WTC11 (cell line): ENCODE data around the gene MDM1. TPM values are rescaled to one million over a fixed set of nuclear protein-coding genes. Genes with fewer than 3 reads are reported as not detected.

ENCODE experiments used
- ATAC-seq: fragments of 200-7000 bp; cut with Tn5 transposase; 2 replicates; pipeline ENCODE4 v1.10.0; 2021; ENCODE audit warnings: mild to moderate bottlenecking, moderate library complexity
- CTCF ChIA-PET: fragments of 300-600 bp; sonication (Branson Sonifier 250); formaldehyde crosslinking; loops from one replicate; lab custom pipeline; 2021; ENCODE audit warnings: antibody characterized with exemption; lab: Charles Lee
- POLR2A ChIA-PET: fragments of 350-600 bp; sonication (Branson Sonifier 250); formaldehyde crosslinking; loops from one replicate; lab custom pipeline; 2021; ENCODE audit warnings: antibody characterized with exemption; lab: Charles Lee
- DNase-seq: peaks from one replicate; pipeline ENCODE4 v3.0.0; 2021; ENCODE audit warnings: low spot score
- H3K27ac Mint-ChIP-seq: 2 replicates; pipeline ENCODE4 v1.8.0; 2021; ENCODE audit warnings: mixed read lengths
- H3K27me3 Mint-ChIP-seq: 2 replicates; pipeline ENCODE4 v1.8.0; 2021; ENCODE audit warnings: low read depth, mild to moderate bottlenecking, moderate library complexity, mixed read lengths
- H3K36me3 Mint-ChIP-seq: 2 replicates; pipeline ENCODE4 v1.8.0; 2021; ENCODE audit warnings: mixed read lengths
- H3K4me1 Mint-ChIP-seq: 2 replicates; pipeline ENCODE4 v1.8.0; 2022; ENCODE audit warnings: mixed read lengths
- H3K4me3 Mint-ChIP-seq: 2 replicates; pipeline ENCODE4 v1.8.0; 2021; ENCODE audit warnings: mild to moderate bottlenecking, moderate library complexity, mixed read lengths
- H3K9me3 Mint-ChIP-seq: 2 replicates; pipeline ENCODE4 v1.8.0; 2021; ENCODE audit warnings: mixed read lengths
- HMGA2 ChIP-seq: fragments of 250-450 bp; sonication (Bioruptor Pico); IDR thresholded peaks from 2 replicates; pipeline ENCODE4 v1.4.0; 2021; ENCODE audit warnings: mild to moderate bottlenecking, moderate library complexity
- NR1H2 ChIP-seq: sonication (generic); formaldehyde crosslinking; IDR thresholded peaks from 2 replicates; pipeline ENCODE4 v1.9.0; 2021; ENCODE audit warnings: mild to moderate bottlenecking, moderate library complexity, missing genetic modification reagents
- RELA ChIP-seq: sonication (generic); formaldehyde crosslinking; IDR thresholded peaks from 2 replicates; pipeline ENCODE4 v1.8.1; 2022; ENCODE audit warnings: missing genetic modification reagents, mild to moderate bottlenecking, borderline replicate concordance
- ZBTB21 ChIP-seq: sonication (generic); formaldehyde crosslinking; IDR thresholded peaks from 2 replicates; pipeline ENCODE4 v1.8.1; 2023; ENCODE audit warnings: mild to moderate bottlenecking, missing genetic modification reagents, borderline replicate concordance
- ZNF671 ChIP-seq: fragments of 250-450 bp; sonication (Bioruptor Pico); IDR thresholded peaks from 2 replicates; pipeline ENCODE4 v1.8.0; 2021; ENCODE audit warnings: mild to moderate bottlenecking
- total RNA-seq: library from RNA; stranded (reverse); gene quantifications from 3 replicates; pipeline ENCODE4 v1.2.3, GENCODE V29; 2021
- TF ChIP-seq, protein P1 (sequence below): sonication (generic); formaldehyde crosslinking; IDR thresholded peaks from 2 replicates; pipeline ENCODE4 v1.8.1; 2022; ENCODE audit warnings: mild to moderate bottlenecking, moderate library complexity, missing genetic modification reagents
- TF ChIP-seq, protein P2 (sequence below): sonication (generic); formaldehyde crosslinking; IDR thresholded peaks from 2 replicates; pipeline ENCODE4 v1.8.1; 2023; ENCODE audit warnings: mild to moderate bottlenecking, missing genetic modification reagents, moderate library complexity
- TF ChIP-seq, protein P3 (sequence below): sonication (generic); formaldehyde crosslinking; conservative IDR thresholded peaks from 2 replicates; pipeline ENCODE4 v1.8.1; 2022; ENCODE audit warnings: mild to moderate bottlenecking, missing genetic modification reagents
- TF ChIP-seq, protein P4 (sequence below): sonication (generic); formaldehyde crosslinking; IDR thresholded peaks from 2 replicates; pipeline ENCODE4 v1.8.0; 2022; ENCODE audit warnings: mild to moderate bottlenecking, missing genetic modification reagents
- TF ChIP-seq, protein P5 (sequence below): fragments of 250-450 bp; sonication (Bioruptor Pico); IDR thresholded peaks from 2 replicates; pipeline ENCODE4 v1.8.0; 2021; ENCODE audit warnings: mild to moderate bottlenecking
- TF ChIP-seq, protein P6 (sequence below): fragments of 250-450 bp; sonication (Bioruptor Pico); IDR thresholded peaks from 2 replicates; pipeline ENCODE4 v1.9.0; 2021; ENCODE audit warnings: mild to moderate bottlenecking
- TF ChIP-seq, protein P7 (sequence below): sonication (generic); formaldehyde crosslinking; IDR thresholded peaks from 2 replicates; pipeline ENCODE4 v1.8.1; 2023; ENCODE audit warnings: mild to moderate bottlenecking, missing genetic modification reagents, borderline replicate concordance
- TF ChIP-seq, protein P8 (sequence below): sonication (generic); formaldehyde crosslinking; IDR thresholded peaks from 2 replicates; pipeline ENCODE4 v1.8.1; 2022; ENCODE audit warnings: missing genetic modification reagents, borderline replicate concordance
- TF ChIP-seq, protein P9 (sequence below): sonication (generic); formaldehyde crosslinking; conservative IDR thresholded peaks from 2 replicates; pipeline ENCODE4 v1.8.1; 2023; ENCODE audit warnings: mild to moderate bottlenecking, low read depth, missing genetic modification reagents, moderate library complexity
- TF ChIP-seq, protein P10 (sequence below): sonication (generic); formaldehyde crosslinking; IDR thresholded peaks from 2 replicates; pipeline ENCODE4 v1.8.0; 2023; ENCODE audit warnings: missing genetic modification reagents
- TF ChIP-seq, protein P11 (sequence below): sonication (generic); formaldehyde crosslinking; IDR thresholded peaks from 2 replicates; pipeline ENCODE4 v1.8.1; 2023; ENCODE audit warnings: mild to moderate bottlenecking, missing genetic modification reagents, moderate library complexity
- TF ChIP-seq, protein P12 (sequence below): sonication (generic); formaldehyde crosslinking; IDR thresholded peaks from 2 replicates; pipeline ENCODE4 v1.8.0; 2022; ENCODE audit warnings: mild to moderate bottlenecking, missing genetic modification reagents

MDM1 gene
- total RNA-seq, 1 experiment from 2014 or later = 9.1 TPM

DNA sequence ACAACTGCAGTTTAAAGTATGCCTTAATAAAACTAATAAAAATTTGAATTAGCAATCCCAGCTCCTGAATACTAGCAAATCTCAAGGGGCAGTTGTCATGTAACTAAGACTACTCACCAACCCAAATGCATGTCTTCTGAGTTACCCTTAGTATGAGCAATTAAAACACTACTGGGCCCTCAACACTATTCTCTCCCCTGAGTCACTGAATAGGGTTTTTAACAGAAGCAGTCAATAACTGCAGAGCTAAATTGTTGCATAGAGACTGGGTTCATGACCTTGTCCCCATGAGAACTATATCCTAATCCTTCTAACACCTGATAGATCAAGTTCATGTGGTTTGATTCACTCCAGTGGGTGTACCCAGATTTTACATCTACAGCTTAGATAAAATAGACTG lies 38.8 kb downstream of the MDM1 start:
- CTCF ChIA-PET = interaction anchor here (1.0 to 1.1 kb wide), 2 partner anchors 24 to 135 kb away, joined by 3 read pairs; no protein-coding TSS in a partner anchor
- Mint-ChIP-seq H3K27ac (no peak overlapping the region), H3K9me3 (no peaks in the 10 kb centered on the region), H3K4me3 (no peak overlapping the region), H3K27me3 (no peaks in the 10 kb centered on the region), H3K4me1 (no peaks in the 10 kb centered on the region), H3K36me3 (no peaks in the 10 kb centered on the region)
- TF ChIP-seq ZBTB21 (CRISPR knock-in tag) (no peak), ZNF671 (no peak), RELA (CRISPR knock-in tag) (no peak), HMGA2 (CRISPR knock-in tag) (no peak), NR1H2 (CRISPR knock-in tag) (no peak)
- TF ChIP-seq, protein P1, sequence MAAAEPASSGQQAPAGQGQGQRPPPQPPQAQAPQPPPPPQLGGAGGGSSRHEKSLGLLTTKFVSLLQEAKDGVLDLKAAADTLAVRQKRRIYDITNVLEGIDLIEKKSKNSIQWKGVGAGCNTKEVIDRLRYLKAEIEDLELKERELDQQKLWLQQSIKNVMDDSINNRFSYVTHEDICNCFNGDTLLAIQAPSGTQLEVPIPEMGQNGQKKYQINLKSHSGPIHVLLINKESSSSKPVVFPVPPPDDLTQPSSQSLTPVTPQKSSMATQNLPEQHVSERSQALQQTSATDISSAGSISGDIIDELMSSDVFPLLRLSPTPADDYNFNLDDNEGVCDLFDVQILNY (CRISPR knock-in tag) = no peak
- TF ChIP-seq, protein P2, sequence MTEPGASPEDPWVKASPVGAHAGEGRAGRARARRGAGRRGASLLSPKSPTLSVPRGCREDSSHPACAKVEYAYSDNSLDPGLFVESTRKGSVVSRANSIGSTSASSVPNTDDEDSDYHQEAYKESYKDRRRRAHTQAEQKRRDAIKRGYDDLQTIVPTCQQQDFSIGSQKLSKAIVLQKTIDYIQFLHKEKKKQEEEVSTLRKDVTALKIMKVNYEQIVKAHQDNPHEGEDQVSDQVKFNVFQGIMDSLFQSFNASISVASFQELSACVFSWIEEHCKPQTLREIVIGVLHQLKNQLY (CRISPR knock-in tag) = no peak
- TF ChIP-seq, protein P3, sequence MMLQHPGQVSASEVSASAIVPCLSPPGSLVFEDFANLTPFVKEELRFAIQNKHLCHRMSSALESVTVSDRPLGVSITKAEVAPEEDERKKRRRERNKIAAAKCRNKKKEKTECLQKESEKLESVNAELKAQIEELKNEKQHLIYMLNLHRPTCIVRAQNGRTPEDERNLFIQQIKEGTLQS = no peak
- TF ChIP-seq, protein P4, sequence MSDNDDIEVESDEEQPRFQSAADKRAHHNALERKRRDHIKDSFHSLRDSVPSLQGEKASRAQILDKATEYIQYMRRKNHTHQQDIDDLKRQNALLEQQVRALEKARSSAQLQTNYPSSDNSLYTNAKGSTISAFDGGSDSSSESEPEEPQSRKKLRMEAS (CRISPR knock-in tag) = no peak
- TF ChIP-seq, protein P5, sequence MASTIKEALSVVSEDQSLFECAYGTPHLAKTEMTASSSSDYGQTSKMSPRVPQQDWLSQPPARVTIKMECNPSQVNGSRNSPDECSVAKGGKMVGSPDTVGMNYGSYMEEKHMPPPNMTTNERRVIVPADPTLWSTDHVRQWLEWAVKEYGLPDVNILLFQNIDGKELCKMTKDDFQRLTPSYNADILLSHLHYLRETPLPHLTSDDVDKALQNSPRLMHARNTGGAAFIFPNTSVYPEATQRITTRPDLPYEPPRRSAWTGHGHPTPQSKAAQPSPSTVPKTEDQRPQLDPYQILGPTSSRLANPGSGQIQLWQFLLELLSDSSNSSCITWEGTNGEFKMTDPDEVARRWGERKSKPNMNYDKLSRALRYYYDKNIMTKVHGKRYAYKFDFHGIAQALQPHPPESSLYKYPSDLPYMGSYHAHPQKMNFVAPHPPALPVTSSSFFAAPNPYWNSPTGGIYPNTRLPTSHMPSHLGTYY (CRISPR knock-in tag) = no peak
- TF ChIP-seq, protein P6, sequence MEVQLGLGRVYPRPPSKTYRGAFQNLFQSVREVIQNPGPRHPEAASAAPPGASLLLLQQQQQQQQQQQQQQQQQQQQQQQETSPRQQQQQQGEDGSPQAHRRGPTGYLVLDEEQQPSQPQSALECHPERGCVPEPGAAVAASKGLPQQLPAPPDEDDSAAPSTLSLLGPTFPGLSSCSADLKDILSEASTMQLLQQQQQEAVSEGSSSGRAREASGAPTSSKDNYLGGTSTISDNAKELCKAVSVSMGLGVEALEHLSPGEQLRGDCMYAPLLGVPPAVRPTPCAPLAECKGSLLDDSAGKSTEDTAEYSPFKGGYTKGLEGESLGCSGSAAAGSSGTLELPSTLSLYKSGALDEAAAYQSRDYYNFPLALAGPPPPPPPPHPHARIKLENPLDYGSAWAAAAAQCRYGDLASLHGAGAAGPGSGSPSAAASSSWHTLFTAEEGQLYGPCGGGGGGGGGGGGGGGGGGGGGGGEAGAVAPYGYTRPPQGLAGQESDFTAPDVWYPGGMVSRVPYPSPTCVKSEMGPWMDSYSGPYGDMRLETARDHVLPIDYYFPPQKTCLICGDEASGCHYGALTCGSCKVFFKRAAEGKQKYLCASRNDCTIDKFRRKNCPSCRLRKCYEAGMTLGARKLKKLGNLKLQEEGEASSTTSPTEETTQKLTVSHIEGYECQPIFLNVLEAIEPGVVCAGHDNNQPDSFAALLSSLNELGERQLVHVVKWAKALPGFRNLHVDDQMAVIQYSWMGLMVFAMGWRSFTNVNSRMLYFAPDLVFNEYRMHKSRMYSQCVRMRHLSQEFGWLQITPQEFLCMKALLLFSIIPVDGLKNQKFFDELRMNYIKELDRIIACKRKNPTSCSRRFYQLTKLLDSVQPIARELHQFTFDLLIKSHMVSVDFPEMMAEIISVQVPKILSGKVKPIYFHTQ (CRISPR knock-in tag) = no peak
- TF ChIP-seq, protein P7, sequence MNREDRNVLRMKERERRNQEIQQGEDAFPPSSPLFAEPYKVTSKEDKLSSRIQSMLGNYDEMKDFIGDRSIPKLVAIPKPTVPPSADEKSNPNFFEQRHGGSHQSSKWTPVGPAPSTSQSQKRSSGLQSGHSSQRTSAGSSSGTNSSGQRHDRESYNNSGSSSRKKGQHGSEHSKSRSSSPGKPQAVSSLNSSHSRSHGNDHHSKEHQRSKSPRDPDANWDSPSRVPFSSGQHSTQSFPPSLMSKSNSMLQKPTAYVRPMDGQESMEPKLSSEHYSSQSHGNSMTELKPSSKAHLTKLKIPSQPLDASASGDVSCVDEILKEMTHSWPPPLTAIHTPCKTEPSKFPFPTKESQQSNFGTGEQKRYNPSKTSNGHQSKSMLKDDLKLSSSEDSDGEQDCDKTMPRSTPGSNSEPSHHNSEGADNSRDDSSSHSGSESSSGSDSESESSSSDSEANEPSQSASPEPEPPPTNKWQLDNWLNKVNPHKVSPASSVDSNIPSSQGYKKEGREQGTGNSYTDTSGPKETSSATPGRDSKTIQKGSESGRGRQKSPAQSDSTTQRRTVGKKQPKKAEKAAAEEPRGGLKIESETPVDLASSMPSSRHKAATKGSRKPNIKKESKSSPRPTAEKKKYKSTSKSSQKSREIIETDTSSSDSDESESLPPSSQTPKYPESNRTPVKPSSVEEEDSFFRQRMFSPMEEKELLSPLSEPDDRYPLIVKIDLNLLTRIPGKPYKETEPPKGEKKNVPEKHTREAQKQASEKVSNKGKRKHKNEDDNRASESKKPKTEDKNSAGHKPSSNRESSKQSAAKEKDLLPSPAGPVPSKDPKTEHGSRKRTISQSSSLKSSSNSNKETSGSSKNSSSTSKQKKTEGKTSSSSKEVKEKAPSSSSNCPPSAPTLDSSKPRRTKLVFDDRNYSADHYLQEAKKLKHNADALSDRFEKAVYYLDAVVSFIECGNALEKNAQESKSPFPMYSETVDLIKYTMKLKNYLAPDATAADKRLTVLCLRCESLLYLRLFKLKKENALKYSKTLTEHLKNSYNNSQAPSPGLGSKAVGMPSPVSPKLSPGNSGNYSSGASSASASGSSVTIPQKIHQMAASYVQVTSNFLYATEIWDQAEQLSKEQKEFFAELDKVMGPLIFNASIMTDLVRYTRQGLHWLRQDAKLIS (CRISPR knock-in tag) = no peak
- TF ChIP-seq, protein P8, sequence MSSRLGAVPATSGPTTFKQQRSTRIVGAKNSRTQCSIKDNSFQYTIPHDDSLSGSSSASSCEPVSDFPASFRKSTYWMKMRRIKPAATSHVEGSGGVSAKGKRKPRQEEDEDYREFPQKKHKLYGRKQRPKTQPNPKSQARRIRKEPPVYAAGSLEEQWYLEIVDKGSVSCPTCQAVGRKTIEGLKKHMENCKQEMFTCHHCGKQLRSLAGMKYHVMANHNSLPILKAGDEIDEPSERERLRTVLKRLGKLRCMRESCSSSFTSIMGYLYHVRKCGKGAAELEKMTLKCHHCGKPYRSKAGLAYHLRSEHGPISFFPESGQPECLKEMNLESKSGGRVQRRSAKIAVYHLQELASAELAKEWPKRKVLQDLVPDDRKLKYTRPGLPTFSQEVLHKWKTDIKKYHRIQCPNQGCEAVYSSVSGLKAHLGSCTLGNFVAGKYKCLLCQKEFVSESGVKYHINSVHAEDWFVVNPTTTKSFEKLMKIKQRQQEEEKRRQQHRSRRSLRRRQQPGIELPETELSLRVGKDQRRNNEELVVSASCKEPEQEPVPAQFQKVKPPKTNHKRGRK = no peak
- TF ChIP-seq, protein P9, sequence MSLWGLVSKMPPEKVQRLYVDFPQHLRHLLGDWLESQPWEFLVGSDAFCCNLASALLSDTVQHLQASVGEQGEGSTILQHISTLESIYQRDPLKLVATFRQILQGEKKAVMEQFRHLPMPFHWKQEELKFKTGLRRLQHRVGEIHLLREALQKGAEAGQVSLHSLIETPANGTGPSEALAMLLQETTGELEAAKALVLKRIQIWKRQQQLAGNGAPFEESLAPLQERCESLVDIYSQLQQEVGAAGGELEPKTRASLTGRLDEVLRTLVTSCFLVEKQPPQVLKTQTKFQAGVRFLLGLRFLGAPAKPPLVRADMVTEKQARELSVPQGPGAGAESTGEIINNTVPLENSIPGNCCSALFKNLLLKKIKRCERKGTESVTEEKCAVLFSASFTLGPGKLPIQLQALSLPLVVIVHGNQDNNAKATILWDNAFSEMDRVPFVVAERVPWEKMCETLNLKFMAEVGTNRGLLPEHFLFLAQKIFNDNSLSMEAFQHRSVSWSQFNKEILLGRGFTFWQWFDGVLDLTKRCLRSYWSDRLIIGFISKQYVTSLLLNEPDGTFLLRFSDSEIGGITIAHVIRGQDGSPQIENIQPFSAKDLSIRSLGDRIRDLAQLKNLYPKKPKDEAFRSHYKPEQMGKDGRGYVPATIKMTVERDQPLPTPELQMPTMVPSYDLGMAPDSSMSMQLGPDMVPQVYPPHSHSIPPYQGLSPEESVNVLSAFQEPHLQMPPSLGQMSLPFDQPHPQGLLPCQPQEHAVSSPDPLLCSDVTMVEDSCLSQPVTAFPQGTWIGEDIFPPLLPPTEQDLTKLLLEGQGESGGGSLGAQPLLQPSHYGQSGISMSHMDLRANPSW (CRISPR knock-in tag) = no peak
- TF ChIP-seq, protein P10, sequence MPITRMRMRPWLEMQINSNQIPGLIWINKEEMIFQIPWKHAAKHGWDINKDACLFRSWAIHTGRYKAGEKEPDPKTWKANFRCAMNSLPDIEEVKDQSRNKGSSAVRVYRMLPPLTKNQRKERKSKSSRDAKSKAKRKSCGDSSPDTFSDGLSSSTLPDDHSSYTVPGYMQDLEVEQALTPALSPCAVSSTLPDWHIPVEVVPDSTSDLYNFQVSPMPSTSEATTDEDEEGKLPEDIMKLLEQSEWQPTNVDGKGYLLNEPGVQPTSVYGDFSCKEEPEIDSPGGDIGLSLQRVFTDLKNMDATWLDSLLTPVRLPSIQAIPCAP = no peak
- TF ChIP-seq, protein P11, sequence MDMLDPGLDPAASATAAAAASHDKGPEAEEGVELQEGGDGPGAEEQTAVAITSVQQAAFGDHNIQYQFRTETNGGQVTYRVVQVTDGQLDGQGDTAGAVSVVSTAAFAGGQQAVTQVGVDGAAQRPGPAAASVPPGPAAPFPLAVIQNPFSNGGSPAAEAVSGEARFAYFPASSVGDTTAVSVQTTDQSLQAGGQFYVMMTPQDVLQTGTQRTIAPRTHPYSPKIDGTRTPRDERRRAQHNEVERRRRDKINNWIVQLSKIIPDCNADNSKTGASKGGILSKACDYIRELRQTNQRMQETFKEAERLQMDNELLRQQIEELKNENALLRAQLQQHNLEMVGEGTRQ (CRISPR knock-in tag) = no peak
- TF ChIP-seq, protein P12, sequence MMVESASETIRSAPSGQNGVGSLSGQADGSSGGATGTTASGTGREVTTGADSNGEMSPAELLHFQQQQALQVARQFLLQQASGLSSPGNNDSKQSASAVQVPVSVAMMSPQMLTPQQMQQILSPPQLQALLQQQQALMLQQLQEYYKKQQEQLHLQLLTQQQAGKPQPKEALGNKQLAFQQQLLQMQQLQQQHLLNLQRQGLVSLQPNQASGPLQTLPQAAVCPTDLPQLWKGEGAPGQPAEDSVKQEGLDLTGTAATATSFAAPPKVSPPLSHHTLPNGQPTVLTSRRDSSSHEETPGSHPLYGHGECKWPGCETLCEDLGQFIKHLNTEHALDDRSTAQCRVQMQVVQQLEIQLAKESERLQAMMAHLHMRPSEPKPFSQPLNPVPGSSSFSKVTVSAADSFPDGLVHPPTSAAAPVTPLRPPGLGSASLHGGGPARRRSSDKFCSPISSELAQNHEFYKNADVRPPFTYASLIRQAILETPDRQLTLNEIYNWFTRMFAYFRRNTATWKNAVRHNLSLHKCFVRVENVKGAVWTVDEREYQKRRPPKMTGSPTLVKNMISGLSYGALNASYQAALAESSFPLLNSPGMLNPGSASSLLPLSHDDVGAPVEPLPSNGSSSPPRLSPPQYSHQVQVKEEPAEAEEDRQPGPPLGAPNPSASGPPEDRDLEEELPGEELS (CRISPR knock-in tag) = no peak
- ATAC-seq (no peak), DNase-seq (no peak)
- POLR2A ChIA-PET = no interaction called here
